Caco-2 (cell line): Measurements from ENCODE around the gene DGKG. TPM values are rescaled to one million over a fixed set of nuclear protein-coding genes. Genes with fewer than 3 reads are reported as not detected.

ENCODE experiments used
- BruUV-seq: library from RNA; stranded (reverse); fragments of 400-500 nt; replicated peaks from 2 replicates; lab custom pipeline; 2021; lab: Mats Ljungman, UMichigan
- CTCF ChIA-PET: fragments of 300-600 bp; sonication (Branson Sonifier 250); formaldehyde crosslinking; loops from one replicate; lab custom pipeline; 2022; ENCODE audit warnings: antibody characterized with exemption; lab: Charles Lee
- POLR2A ChIA-PET: fragments of 300-600 bp; sonication (Branson Sonifier 250); formaldehyde crosslinking; loops from one replicate; lab custom pipeline; 2022; ENCODE audit warnings: antibody characterized with exemption; lab: Charles Lee
- DNase-seq, 2 experiments: peaks; one replicate each; pipeline versions ENCODE4 v3.0.0 to v3.0.0-alpha.2; 2020 to 2022
- H3K27me3 ChIP-seq: replicated peaks from 2 replicates; pipeline ENCODE4 v1.6.0; 2011; ENCODE audit warnings: low read length; ENCODE audit not compliant: control insufficient read depth, insufficient read depth
- H3K36me3 ChIP-seq: 2 replicates; pipeline ENCODE4 v1.5.1; 2011; ENCODE audit warnings: low read length; ENCODE audit not compliant: control insufficient read depth, insufficient read depth
- H3K4me1 ChIP-seq: fragments of 250-450 bp; sonication (Bioruptor Pico); 2 replicates; pipeline ENCODE4 v1.5.1; 2020; ENCODE audit warnings: mild to moderate bottlenecking
- H3K4me3 ChIP-seq: 2 replicates; pipeline ENCODE4 v1.5.1; 2011; ENCODE audit warnings: low read depth, mild to moderate bottlenecking, control low read depth, low read length
- H3K9me3 ChIP-seq: fragments of 250-450 bp; sonication (Bioruptor Pico); 2 replicates; pipeline ENCODE4 v1.5.1; 2020; ENCODE audit warnings: mild to moderate bottlenecking, moderate library complexity
- H3K27ac Mint-ChIP-seq: one replicate; pipeline ENCODE4 v1.8.0; 2022; ENCODE audit warnings: mixed read lengths; ENCODE audit not compliant: unreplicated experiment
- H3K27me3 Mint-ChIP-seq: one replicate; pipeline ENCODE4 v1.8.0; 2022; ENCODE audit warnings: mixed read lengths; ENCODE audit not compliant: insufficient read depth, unreplicated experiment
- H3K36me3 Mint-ChIP-seq: one replicate; pipeline ENCODE4 v1.8.0; 2022; ENCODE audit warnings: mild to moderate bottlenecking, mixed read lengths; ENCODE audit not compliant: insufficient read depth, unreplicated experiment
- H3K4me1 Mint-ChIP-seq: one replicate; pipeline ENCODE4 v1.8.0; 2022; ENCODE audit warnings: low read depth, mixed read lengths; ENCODE audit not compliant: unreplicated experiment
- H3K4me3 Mint-ChIP-seq: one replicate; pipeline ENCODE4 v1.8.0; 2022; ENCODE audit warnings: mild to moderate bottlenecking, moderate library complexity, mixed read lengths; ENCODE audit not compliant: unreplicated experiment
- H3K9me3 Mint-ChIP-seq: one replicate; pipeline ENCODE4 v1.8.0; 2022; ENCODE audit warnings: mixed read lengths; ENCODE audit not compliant: unreplicated experiment
- intact Hi-C: fragments of 100-400 bp; cut with micrococcal nuclease; formaldehyde crosslinking; loops from one replicate; pipeline ENCODE4 v1.10.0; 2022; ENCODE audit not compliant: unreplicated experiment
- total RNA-seq: library from RNA; stranded (reverse); gene quantifications from 2 replicates; pipeline ENCODE4 v1.2.3, GENCODE V29; 2022
- TF ChIP-seq, protein P1 (sequence below), 2 experiments: fragments of 200-600 bp in 1 of 2; IDR thresholded peaks; 1 replicate in 1 of 2; 2 replicates in 1 of 2; pipeline versions ENCODE4 v1.5.1 to v1.8.0; 2011 to 2022; ENCODE audit warnings: antibody characterized with exemption in 1 of 2, control low read depth in 1 of 2, inconsistent platforms in 1 of 2, low read depth in 1 of 2, low read length in 1 of 2, mild to moderate bottlenecking in 1 of 2, moderate library complexity in 1 of 2; ENCODE audit not compliant: insufficient read depth in 1 of 2, severe bottlenecking in 1 of 2, unreplicated experiment in 1 of 2

DGKG gene
- total RNA-seq, 1 experiment from 2014 or later, result 0.32 TPM

GRCh38 chr3:186213946-186214345 is 148.1 kb downstream of the DGKG start:
- Mint-ChIP-seq H3K27ac (no peak overlapping the region), H3K27me3 (no peaks in the 10 kb centered on the region), H3K4me3 (no peak overlapping the region), H3K4me1 (peaks cover 12% of the 10 kb centered on the region), H3K9me3 (peaks cover 8% of the 10 kb centered on the region), H3K36me3 (no peaks in the 10 kb centered on the region)
- H3K36me3 ChIP-seq, result no peaks in the 10 kb centered on the region
- no peaks in the 10 kb centered on the region for H3K27me3 ChIP-seq
- H3K4me1 ChIP-seq, result peaks cover 12% of the 10 kb centered on the region; the same call in 1 of the 2 replicates
- CTCF ChIA-PET, result no interaction called here
- POLR2A ChIA-PET, result no interaction called here
- no peaks in the 10 kb centered on the region for H3K9me3 ChIP-seq
- intact Hi-C loops, result no loop called here
- DNase-seq, result no peak
- no TSS peak for BruUV-seq
- no peak overlapping the region for H3K4me3 ChIP-seq
- TF ChIP-seq, protein P1, sequence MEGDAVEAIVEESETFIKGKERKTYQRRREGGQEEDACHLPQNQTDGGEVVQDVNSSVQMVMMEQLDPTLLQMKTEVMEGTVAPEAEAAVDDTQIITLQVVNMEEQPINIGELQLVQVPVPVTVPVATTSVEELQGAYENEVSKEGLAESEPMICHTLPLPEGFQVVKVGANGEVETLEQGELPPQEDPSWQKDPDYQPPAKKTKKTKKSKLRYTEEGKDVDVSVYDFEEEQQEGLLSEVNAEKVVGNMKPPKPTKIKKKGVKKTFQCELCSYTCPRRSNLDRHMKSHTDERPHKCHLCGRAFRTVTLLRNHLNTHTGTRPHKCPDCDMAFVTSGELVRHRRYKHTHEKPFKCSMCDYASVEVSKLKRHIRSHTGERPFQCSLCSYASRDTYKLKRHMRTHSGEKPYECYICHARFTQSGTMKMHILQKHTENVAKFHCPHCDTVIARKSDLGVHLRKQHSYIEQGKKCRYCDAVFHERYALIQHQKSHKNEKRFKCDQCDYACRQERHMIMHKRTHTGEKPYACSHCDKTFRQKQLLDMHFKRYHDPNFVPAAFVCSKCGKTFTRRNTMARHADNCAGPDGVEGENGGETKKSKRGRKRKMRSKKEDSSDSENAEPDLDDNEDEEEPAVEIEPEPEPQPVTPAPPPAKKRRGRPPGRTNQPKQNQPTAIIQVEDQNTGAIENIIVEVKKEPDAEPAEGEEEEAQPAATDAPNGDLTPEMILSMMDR (IDR thresholded peaks at IDR 0.05; ENCODE audit: insufficient read depth in 1 of 2, low read depth in 1 of 2, low read length in 1 of 2, severe bottlenecking in 1 of 2, unreplicated experiment in 1 of 2), result no peak

GRCh38 chr3:186212611-186213010 is 149.4 kb downstream of the DGKG start:
- peaks cover 12% of the 10 kb centered on the region for H3K4me1 Mint-ChIP-seq
- Histone ChIP-seq H3K4me3 (no peak overlapping the region), H3K9me3 (no peaks in the 10 kb centered on the region), H3K27me3 (no peaks in the 10 kb centered on the region), H3K36me3 (no peaks in the 10 kb centered on the region), H3K4me1 (peaks cover 10% of the 10 kb centered on the region; the same call in 1 of the 2 replicates)
- no peak overlapping the region for H3K27ac Mint-ChIP-seq
- BruUV-seq, result no TSS peak
- POLR2A ChIA-PET, result no interaction called here
- H3K36me3 Mint-ChIP-seq, result no peaks in the 10 kb centered on the region
- no peak overlapping the region for H3K4me3 Mint-ChIP-seq
- TF ChIP-seq, protein P1 (IDR thresholded peaks at IDR 0.05; ENCODE audit: insufficient read depth in 1 of 2, low read depth in 1 of 2, low read length in 1 of 2, severe bottlenecking in 1 of 2, unreplicated experiment in 1 of 2), result no peak
- H3K27me3 Mint-ChIP-seq, result no peaks in the 10 kb centered on the region
- peaks cover 8% of the 10 kb centered on the region for H3K9me3 Mint-ChIP-seq
- no peak for DNase-seq
- CTCF ChIA-PET, result no interaction called here
- intact Hi-C loops, result no loop called here

GRCh38 chr3:186210852-186211500 is 151.1 kb downstream of the DGKG start:
- Mint-ChIP-seq H3K9me3 (peaks cover 8% of the 10 kb centered on the region), H3K27ac (no peak overlapping the region), H3K4me1 (peaks cover 12% of the 10 kb centered on the region), H3K36me3 (no peaks in the 10 kb centered on the region), H3K4me3 (no peak overlapping the region), H3K27me3 (no peaks in the 10 kb centered on the region)
- H3K4me1 ChIP-seq, result 0 out of 2 replicates have a peak, but pooled peaks cover 4% of the 10 kb centered on the region
- no peaks in the 10 kb centered on the region for H3K36me3 ChIP-seq
- no peak overlapping the region for H3K4me3 ChIP-seq
- no peak for DNase-seq
- ChIA-PET POLR2A (no interaction called here), CTCF (no interaction called here)
- intact Hi-C loops, result no loop called here
- H3K27me3 ChIP-seq, result no peaks in the 10 kb centered on the region
- BruUV-seq, result no TSS peak
- TF ChIP-seq, protein P1 (IDR thresholded peaks at IDR 0.05; ENCODE audit: insufficient read depth in 1 of 2, low read depth in 1 of 2, low read length in 1 of 2, severe bottlenecking in 1 of 2, unreplicated experiment in 1 of 2), result no peak
- H3K9me3 ChIP-seq, result no peaks in the 10 kb centered on the region
